Spleen (tissue), 11 donors: ENCODE measurements around the gene HIF3A. TPM values are rescaled to one million over a fixed set of nuclear protein-coding genes. Genes with fewer than 3 reads are reported as not detected.
"Not testable (repeated sequence)": the region's sequence is repeated elsewhere in the genome, so short reads cannot be mapped to it uniquely, and the experiment has no call there.

Experiments
- DNase-seq: peaks from one replicate; pipeline ENCODE4 v3.0.0-alpha.2; 2020
- H3K27ac ChIP-seq, 8 donors: fragments of 200-600 bp; sonication (generic) in 7 of 8; 1 replicate in 4 of 8; 2 replicates in 4 of 8; pipeline versions ENCODE4 v1.5.0 to v1.8.0; 2016 to 2021; ENCODE audit warnings: inconsistent platforms in 4 of 8, mild to moderate bottlenecking in 4 of 8, moderate library complexity in 1 of 8
- H3K27me3 ChIP-seq, 7 donors: fragments of 200-600 bp; sonication (generic) in 6 of 7; replicated peaks in 1 of 7; 1 replicate in 4 of 7; 2 replicates in 3 of 7; pipeline versions ENCODE4 v1.5.0 to v1.8.0; 2016 to 2021; ENCODE audit warnings: inconsistent platforms in 3 of 7, mild to moderate bottlenecking in 1 of 7
- H3K36me3 ChIP-seq, 6 donors: fragments of 200-600 bp; sonication (generic) in 5 of 6; 1 replicate in 4 of 6; 2 replicates in 2 of 6; pipeline versions ENCODE4 v1.5.0 to v1.8.0; 2016 to 2021; ENCODE audit warnings: inconsistent platforms in 2 of 6
- H3K4me1 ChIP-seq, 6 donors: fragments of 200-600 bp; sonication (generic) in 5 of 6; 1 replicate in 3 of 6; 2 replicates in 3 of 6; pipeline versions ENCODE4 v1.5.0 to v1.8.0; 2016 to 2021; ENCODE audit warnings: inconsistent platforms in 3 of 6
- H3K4me3 ChIP-seq, 8 donors: fragments of 200-600 bp; sonication (generic) in 7 of 8; 1 replicate in 4 of 8; 2 replicates in 4 of 8; pipeline versions ENCODE4 v1.5.0 to v1.8.0; 2016 to 2021; ENCODE audit warnings: inconsistent platforms in 4 of 8, mild to moderate bottlenecking in 4 of 8, moderate library complexity in 2 of 8
- H3K9me3 ChIP-seq, 8 donors: fragments of 200-600 bp; sonication (generic) in 7 of 8; 1 replicate in 4 of 8; 2 replicates in 4 of 8; pipeline versions ENCODE4 v1.5.0 to v1.8.0; 2016 to 2021; ENCODE audit warnings: inconsistent platforms in 4 of 8
- POLR2A ChIP-seq, 3 donors: fragments of 450-650 bp; IDR thresholded peaks; one replicate each; pipeline ENCODE4 v1.5.1; 2017; ENCODE audit warnings: antibody characterized with exemption in 3 of 3, mild to moderate bottlenecking in 1 of 3
- POLR2AphosphoS5 ChIP-seq, 3 donors: sonication (generic); formaldehyde crosslinking; IDR thresholded peaks; one replicate each; pipeline ENCODE4 v1.5.1; 2017; ENCODE audit warnings: antibody characterized with exemption in 3 of 3
- whole genome bisulfite sequencing, 5 donors: extraction: QIAGEN DNeasy Blood & Tissue Kit in 3 of 5; methylation state at CpG; one replicate each; pipeline versions ENCODE4 v1.1.5 to v1.1.7; 2013 to 2018; 5-methylcytosine and 5-hydroxymethylcytosine counted together
- intact Hi-C: fragments of 100-400 bp; cut with DNase I; formaldehyde crosslinking; loops from one replicate; pipeline ENCODE4 v1.15.0; 2023; ENCODE audit warnings: low total_unique reads
- polyA plus RNA-seq, 3 donors: library from polyadenylated mRNA; stranded (reverse); fragments of 200-250 nt; gene quantifications; one replicate each; pipeline ENCODE4 v1.2.1, GENCODE V29; 2013
- total RNA-seq, 7 donors: library from RNA; depleted of rRNA in 3 of 7; stranded (reverse); fragments of >200 nt in 3 of 7; fragmentation: NEBNext Ultra II Directional in 4 of 7; extraction: Animal tissue kit (Norgen Biotek cat#: 25700) in 4 of 7; gene quantifications; one replicate each; pipeline versions ENCODE4 v1.1.0 to v1.2.1, GENCODE V29; 2016 to 2021
- TF ChIP-seq, protein P1 (sequence below), 11 experiments: fragments of 200-600 bp in 7 of 11; fragments of 450-650 bp in 4 of 11; sonication (generic) in 4 of 11; IDR thresholded peaks in 8 of 11; conservative IDR thresholded peaks in 3 of 11; 1 replicate in 7 of 11; 2 replicates in 4 of 11; pipeline versions ENCODE4 v1.4.0 to v1.8.0; 2016 to 2021; ENCODE audit warnings: antibody characterized with exemption in 11 of 11, inconsistent platforms in 4 of 11, mild to moderate bottlenecking in 1 of 11
- donor health status: healthy with polysubstance abuse.
- donor health status: DM: no; HTN: no; CAD: no; lungs with moderate emphysema.
- donor health status: DM: no; HTN: no; CAD: no.
- donor health status: Bipolar disorder and iron deficiency.
- donor health status: healthy.
- donor health status: DM: no; HTN: no; CAD: no.
- donor health status: DM: yes; HTN: yes; CAD: no.

Gene HIF3A
- total and polyA plus RNA-seq, 10 donors, result 5.0 to 126 (median 78.5) TPM

DNA sequence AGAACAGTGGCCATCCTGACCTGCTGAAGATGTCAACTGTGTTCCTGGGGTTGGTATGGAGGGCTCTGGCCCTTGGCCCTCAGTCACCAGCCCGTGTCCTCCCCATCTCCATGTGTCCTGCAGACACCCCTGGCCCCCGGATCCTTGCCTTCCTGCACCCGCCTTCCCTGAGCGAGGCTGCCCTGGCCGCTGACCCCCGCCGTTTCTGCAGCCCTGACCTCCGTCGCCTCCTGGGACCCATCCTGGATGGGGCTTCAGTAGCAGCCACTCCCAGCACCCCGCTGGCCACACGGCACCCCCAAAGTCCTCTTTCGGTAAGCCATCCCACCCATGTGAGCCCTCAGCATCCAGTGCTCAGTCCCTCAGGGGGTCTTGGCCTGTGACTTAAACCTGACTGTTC is 24.8 kb downstream of the HIF3A start:
- peaks cover 0 to 97% (median 12%) of the 10 kb centered on the region in 6 donors for H3K36me3 ChIP-seq
- no peak overlapping the region for H3K4me3 ChIP-seq
- 85 to 96% (median 89%) methylated on average over 12 of the region's 12 CpGs for WGBS, 5 donors
- no peak overlapping the region for H3K27ac ChIP-seq
- intact Hi-C loops, result no loop called here
- H3K4me1 ChIP-seq, result no peaks in the 10 kb centered on the region
- H3K9me3 ChIP-seq, result peaks cover under 1 to 17% (median 10%) of the 10 kb centered on the region in 8 donors
- DNase-seq, result no peak
- H3K27me3 ChIP-seq, result no peaks in the 10 kb centered on the region
- TF ChIP-seq POLR2AphosphoS5 (IDR thresholded peaks at IDR 0.05), result peak in 2 of 3 donors; percentile 47 to 69
- TF ChIP-seq, protein P1, sequence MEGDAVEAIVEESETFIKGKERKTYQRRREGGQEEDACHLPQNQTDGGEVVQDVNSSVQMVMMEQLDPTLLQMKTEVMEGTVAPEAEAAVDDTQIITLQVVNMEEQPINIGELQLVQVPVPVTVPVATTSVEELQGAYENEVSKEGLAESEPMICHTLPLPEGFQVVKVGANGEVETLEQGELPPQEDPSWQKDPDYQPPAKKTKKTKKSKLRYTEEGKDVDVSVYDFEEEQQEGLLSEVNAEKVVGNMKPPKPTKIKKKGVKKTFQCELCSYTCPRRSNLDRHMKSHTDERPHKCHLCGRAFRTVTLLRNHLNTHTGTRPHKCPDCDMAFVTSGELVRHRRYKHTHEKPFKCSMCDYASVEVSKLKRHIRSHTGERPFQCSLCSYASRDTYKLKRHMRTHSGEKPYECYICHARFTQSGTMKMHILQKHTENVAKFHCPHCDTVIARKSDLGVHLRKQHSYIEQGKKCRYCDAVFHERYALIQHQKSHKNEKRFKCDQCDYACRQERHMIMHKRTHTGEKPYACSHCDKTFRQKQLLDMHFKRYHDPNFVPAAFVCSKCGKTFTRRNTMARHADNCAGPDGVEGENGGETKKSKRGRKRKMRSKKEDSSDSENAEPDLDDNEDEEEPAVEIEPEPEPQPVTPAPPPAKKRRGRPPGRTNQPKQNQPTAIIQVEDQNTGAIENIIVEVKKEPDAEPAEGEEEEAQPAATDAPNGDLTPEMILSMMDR (IDR thresholded peaks at IDR 0.05 in 8 of 11, conservative IDR thresholded peaks at IDR 0.05 in 3 of 11), result no peak

DNA sequence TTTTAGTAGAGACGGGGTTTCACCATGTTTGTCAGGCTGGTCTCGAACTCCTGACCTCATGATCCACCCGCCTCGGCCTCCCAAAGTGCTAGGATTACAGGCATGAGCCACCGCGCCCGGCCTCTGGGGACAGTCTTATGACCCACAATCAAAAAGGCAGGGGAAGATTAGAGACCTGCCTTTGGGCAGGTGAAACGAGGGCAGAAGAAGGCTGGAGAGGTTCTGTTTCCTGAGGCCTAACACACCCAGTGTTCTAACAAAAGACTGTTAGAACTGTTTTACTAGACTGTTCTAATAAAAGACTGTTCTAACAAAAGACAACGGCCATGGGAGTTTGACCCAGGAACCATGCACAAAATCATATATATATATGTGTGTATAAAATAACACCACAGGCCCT is 26.4 kb downstream of the HIF3A start:
- H3K27ac ChIP-seq, H3K4me1 ChIP-seq, DNase-seq, H3K27me3 ChIP-seq, intact Hi-C loops, H3K4me3 ChIP-seq: not testable (repeated sequence)
- peaks cover 2 to 32% (median 26%) of the 10 kb centered on the region in 8 donors for H3K9me3 ChIP-seq
- peaks cover 0 to 98% (median 13%) of the 10 kb centered on the region in 6 donors for H3K36me3 ChIP-seq
- WGBS, 5 donors, result 90 to 94% (median 92%) methylated on average over 9 of the region's 9 CpGs

DNA sequence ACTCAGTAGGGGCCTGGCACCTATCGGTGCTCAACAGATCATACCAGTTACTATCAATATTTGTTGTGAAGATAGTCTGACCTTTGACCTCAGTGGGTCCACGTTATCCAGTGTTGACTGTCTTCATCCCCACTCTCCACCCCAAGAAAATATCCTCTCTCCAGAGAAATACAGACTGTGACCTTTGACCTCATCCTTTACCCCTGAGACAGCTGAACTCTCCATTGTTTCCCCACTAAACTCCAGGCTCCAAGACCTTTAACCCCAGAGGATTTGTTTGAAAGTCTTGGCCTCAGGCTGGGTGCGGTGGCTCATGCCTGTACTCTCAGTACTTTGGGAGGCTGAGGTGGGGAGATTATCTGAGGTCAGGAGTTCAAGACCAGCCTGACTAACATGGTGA is 27.4 kb downstream of the HIF3A start:
- no peak for TF ChIP-seq POLR2AphosphoS5 (IDR thresholded peaks at IDR 0.05)
- TF ChIP-seq, protein P1 (IDR thresholded peaks at IDR 0.05 in 8 of 11, conservative IDR thresholded peaks at IDR 0.05 in 3 of 11), result no peak
- TF ChIP-seq POLR2A (IDR thresholded peaks at IDR 0.05), result no peak
- Histone ChIP-seq H3K27me3 (no peaks in the 10 kb centered on the region), H3K4me3 (no peak overlapping the region), H3K9me3 (peaks cover 2 to 43% (median 33%) of the 10 kb centered on the region in 8 donors), H3K27ac (no peak overlapping the region), H3K4me1 (no peaks in the 10 kb centered on the region), H3K36me3 (peaks cover 0 to 98% (median 15%) of the 10 kb centered on the region in 6 donors)
- DNase-seq, result no peak
- 76 to 94% (median 85%) methylated on average over 3 of the region's 3 CpGs for WGBS, 5 donors
- intact Hi-C loops, result no loop called here

DNA sequence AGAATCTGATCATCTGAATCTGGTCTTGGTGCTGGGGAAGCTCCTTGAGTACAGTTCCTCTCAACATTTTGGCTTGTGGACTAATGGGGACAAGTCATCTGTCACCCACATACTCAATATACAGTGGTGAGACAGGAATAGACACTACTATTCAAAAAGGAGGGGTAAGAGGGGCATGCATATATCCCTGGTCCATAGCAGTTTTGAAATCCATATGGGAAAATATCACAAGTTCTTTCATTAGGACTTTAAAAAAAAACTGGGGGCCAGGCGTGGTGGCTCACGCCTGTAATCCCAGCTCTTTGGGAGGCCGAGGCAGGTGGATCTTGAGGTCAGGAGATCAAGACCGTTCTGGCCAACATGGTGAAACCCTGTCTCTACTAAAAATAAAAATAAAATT is 29.8 kb downstream of the HIF3A start:
- Histone ChIP-seq H3K27me3 (no peaks in the 10 kb centered on the region), H3K4me3 (no peak overlapping the region), H3K27ac (no peak overlapping the region), H3K9me3 (peaks cover 2 to 46% (median 33%) of the 10 kb centered on the region in 8 donors), H3K4me1 (no peaks in the 10 kb centered on the region), H3K36me3 (peaks cover 0 to 98% (median 16%) of the 10 kb centered on the region in 6 donors)
- WGBS, 5 donors, result 87 to 98% (median 94%) methylated on average over 4 of the region's 4 CpGs
- TF ChIP-seq POLR2A (IDR thresholded peaks at IDR 0.05) (no peak), POLR2AphosphoS5 (IDR thresholded peaks at IDR 0.05) (no peak)
- TF ChIP-seq, protein P1 (IDR thresholded peaks at IDR 0.05 in 8 of 11, conservative IDR thresholded peaks at IDR 0.05 in 3 of 11), result no peak
- intact Hi-C loops, result no loop called here
- no peak for DNase-seq

DNA sequence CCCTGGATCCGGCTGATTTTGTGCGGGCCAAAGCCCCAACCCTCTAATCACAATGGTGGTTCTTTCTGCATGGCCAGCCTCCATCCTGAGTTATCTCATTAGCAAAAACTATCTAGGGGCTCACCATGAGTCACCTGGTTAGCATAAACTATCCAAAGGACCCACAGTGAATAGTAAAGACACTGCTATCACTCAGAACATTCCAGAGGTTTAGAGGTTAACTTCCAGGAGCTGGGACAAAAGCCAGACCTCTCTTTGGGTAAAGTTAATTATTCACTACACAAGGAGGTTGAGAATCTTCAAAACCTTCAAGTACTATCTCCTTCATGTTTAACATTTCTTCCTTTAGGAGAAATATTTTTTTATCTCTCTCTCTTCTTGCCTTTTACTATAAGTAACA is 31.2 kb downstream of the HIF3A start:
- H3K36me3 ChIP-seq, result peaks cover 0 to 96% (median 16%) of the 10 kb centered on the region in 6 donors
- WGBS, 5 donors, result 92 to 98% (median 97%) methylated on average over 2 of the region's 2 CpGs
- no peak overlapping the region for H3K27ac ChIP-seq
- H3K4me3 ChIP-seq, result no peak overlapping the region
- intact Hi-C loops, result no loop called here
- H3K27me3 ChIP-seq, result no peaks in the 10 kb centered on the region
- no peak for DNase-seq
- H3K9me3 ChIP-seq, result peaks cover 2 to 46% (median 33%) of the 10 kb centered on the region in 8 donors
- TF ChIP-seq POLR2A (IDR thresholded peaks at IDR 0.05) (no peak), POLR2AphosphoS5 (IDR thresholded peaks at IDR 0.05) (no peak)
- TF ChIP-seq, protein P1 (IDR thresholded peaks at IDR 0.05 in 8 of 11, conservative IDR thresholded peaks at IDR 0.05 in 3 of 11), result no peak
- H3K4me1 ChIP-seq, result no peaks in the 10 kb centered on the region
